ENCODE measurements around the gene SLC22A17.
"Not testable (repeated sequence)": the region's sequence is repeated elsewhere in the genome, so short reads cannot be mapped to it uniquely, and the experiment has no call there.

The SLC22A17 gene

DNA sequence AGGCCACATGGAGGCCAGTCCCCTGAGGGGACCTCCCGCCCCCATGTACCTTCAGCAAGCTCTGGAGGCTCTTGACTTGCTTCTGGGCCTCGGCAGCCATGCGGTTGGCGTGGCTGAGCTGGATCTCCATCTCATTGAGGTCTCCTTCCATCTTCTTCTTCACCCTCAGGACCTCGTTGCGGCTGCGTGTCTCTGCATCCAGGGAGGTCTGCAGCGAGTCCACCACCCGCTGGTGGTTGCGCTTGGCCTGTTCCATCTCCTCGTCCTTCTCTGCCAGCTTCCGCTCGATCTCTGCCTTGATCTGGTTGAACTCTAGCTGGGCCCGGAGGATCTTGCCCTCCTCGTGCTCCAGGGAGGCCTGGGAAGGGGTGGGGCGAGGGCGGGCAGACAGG lies 33.6 kb upstream of the SLC22A17 start:
- H3K27ac Mint-ChIP-seq; H3K4me3 Mint-ChIP-seq; ATAC-seq; DNase-seq; H3K27me3 Mint-ChIP-seq; H3K9me3 Mint-ChIP-seq; H3K36me3 Mint-ChIP-seq (ENCODE audit: low read depth); H3K4me1 Mint-ChIP-seq: not testable (repeated sequence)

DNA sequence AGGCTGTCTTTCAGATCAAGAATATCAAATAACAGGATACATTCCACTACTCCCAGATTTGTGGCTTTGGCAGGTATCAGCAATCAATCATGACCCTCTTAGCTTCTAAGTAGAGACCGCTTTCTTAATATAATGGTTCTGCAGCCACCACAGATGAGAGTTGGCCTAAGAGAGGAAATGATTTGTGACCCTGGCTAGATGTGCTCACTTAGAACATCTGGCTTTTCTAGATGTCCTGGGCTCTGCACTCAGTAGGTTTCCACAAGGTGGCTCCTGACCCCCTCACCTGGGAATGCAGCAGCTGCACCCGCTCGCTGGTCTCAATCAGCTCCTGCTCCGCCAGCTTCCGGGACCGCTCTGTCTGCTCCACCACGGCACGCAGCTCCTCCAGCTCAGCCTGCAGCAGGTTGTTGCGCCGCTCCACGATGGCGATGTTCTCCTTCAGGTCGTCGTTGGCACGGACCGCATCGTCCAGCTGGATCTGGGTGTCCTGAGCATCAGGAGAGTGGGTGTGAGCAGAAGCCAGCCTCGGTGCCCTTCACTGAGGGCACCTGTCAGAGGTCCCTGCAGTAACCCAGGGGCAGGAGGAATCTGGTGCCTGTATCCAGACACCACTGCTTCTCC lies 33.1 kb upstream of the SLC22A17 start:
- Mint-ChIP-seq H3K4me1 (no peaks in the 10 kb centered on the region), H3K27ac (no peak overlapping the region), H3K4me3 (no peak overlapping the region), H3K36me3 (ENCODE audit: low read depth) (no peaks in the 10 kb centered on the region), H3K27me3 (peaks cover 2% of the 10 kb centered on the region), H3K9me3 (no peaks in the 10 kb centered on the region)
- DNase-seq: no peak
- no peak for ATAC-seq

DNA sequence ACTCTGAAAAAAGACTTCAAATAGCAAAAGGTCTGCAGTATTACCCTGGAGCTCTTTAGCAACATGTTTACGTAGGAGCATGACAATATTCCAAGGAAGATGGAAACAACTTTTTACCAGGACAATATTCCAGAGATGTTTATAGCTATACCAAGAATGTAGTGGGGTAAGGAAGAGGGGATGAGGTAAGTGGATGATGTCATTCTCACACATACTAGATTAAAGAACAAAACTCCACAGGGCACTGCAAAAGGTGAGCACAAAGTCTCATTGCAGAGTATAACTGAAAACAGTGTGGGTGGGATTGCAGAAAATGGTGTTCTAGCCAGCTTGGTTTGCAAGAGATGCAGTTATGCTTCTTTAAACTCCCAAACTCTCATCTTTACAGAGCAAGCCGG lies 32.6 kb upstream of the SLC22A17 start:
- no peak for ATAC-seq
- no peak for DNase-seq
- Mint-ChIP-seq H3K4me1 (no peaks in the 10 kb centered on the region), H3K27ac (no peak overlapping the region), H3K4me3 (no peak overlapping the region), H3K27me3 (peaks cover 2% of the 10 kb centered on the region), H3K36me3 (ENCODE audit: low read depth) (no peaks in the 10 kb centered on the region), H3K9me3 (no peaks in the 10 kb centered on the region)

DNA sequence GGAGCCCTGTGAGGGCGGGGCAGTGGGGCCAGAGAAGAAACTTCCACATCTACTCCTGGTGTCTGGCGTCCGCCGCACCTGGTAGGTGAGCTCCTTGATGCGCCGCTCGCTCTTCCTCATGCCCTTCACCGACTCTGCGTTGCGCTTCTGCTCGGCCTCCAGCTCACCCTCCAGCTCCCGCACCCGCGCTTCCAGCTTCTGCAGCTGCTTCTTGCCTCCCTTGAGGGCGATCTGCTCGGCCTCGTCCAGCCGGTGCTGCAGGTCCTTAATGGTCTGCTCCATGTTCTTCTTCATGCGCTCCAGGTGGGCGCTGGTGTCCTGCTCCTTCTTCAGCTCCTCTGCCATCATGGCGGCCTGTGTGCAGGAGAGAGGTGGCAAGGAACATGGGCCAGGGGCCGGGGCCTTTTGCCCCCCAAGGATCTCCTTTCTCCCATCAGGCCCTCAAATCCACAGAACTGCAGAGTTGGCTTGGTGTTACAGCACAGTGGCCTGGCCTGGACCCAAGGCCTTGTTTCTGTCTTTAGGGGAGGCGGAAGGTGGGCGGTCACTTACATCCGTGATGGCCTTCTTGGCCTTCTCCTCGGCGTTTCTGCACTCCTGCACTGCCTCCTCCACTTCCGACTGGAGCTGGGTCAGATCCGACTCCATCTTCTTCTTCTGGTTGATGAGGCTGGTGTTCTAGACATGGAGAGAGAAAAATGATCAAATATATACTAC lies 31.8 kb upstream of the SLC22A17 start:
- DNase-seq: no peak
- Mint-ChIP-seq H3K36me3 (ENCODE audit: low read depth) (no peaks in the 10 kb centered on the region), H3K27me3 (peaks cover 2% of the 10 kb centered on the region), H3K4me3 (no peak overlapping the region), H3K9me3 (no peaks in the 10 kb centered on the region), H3K4me1 (no peaks in the 10 kb centered on the region), H3K27ac (no peak overlapping the region)
- no peak for ATAC-seq

DNA sequence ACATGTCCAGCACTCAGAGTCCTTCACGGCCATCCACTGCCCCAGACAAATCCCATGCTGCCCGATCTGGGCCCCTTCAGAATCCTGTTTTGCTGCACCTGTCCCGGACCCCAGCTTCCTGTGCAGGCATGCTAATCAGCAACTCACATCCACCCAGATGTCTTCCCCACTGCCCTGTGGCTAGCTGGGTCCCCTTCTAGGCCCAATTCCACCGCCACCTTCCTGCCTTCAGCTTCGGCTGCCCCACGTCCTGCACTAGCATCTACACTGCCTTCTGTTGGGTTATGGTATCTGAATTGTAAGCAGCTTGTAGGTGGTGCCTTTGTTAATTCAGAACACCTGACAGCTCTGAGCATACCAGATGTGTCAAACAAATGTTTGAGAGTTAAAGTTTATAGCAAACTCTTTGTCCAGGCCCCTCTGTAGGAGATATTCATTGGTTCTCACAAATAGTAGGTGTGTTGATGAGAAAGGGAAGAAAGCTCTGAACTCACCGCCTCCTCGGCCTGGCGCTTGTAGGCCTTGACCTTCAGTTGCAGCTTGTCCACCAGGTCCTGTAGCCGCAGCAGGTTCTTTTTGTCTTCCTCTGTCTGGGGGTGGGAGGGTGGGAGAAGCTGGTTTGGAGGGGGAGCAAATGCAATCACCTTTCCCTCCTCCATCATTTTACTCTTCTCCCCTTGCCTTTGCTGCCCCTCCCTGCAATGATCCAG lies 30.2 kb upstream of the SLC22A17 start:
- DNase-seq (no peak), ATAC-seq (no peak)
- no peaks in the 10 kb centered on the region for H3K4me1 Mint-ChIP-seq

DNA sequence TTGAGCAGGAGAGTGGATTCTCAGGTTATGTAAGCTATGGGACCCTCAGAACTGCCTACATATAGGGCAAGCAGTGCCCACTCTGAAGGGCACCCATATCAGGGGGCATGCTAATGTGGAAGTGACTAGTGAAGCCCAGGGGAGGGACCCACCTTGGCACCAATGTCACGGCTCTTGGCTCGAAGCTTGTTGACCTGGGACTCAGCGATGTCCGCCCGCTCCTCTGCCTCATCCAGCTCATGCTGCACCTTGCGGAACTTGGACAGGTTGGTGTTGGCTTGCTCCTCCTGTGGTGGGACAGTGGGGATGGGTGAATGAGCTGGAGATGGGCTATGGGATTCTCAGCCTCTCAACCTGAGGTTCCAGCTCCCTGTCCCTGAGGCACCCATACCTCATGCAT lies 29.6 kb upstream of the SLC22A17 start:
- Mint-ChIP-seq H3K27ac (no peak overlapping the region), H3K27me3 (no peaks in the 10 kb centered on the region), H3K4me1 (no peaks in the 10 kb centered on the region), H3K36me3 (ENCODE audit: low read depth) (no peaks in the 10 kb centered on the region), H3K9me3 (no peaks in the 10 kb centered on the region), H3K4me3 (no peak overlapping the region)
- no peak for ATAC-seq
- DNase-seq: no peak

More for the DNA sequence above, 30.2 kb upstream of the SLC22A17 start:
- no peak overlapping the region for H3K27ac Mint-ChIP-seq
- H3K27me3 Mint-ChIP-seq: no peaks in the 10 kb centered on the region
- H3K36me3 Mint-ChIP-seq (ENCODE audit: low read depth): no peaks in the 10 kb centered on the region
- no peak overlapping the region for H3K4me3 Mint-ChIP-seq
- H3K9me3 Mint-ChIP-seq: no peaks in the 10 kb centered on the region

DNA sequence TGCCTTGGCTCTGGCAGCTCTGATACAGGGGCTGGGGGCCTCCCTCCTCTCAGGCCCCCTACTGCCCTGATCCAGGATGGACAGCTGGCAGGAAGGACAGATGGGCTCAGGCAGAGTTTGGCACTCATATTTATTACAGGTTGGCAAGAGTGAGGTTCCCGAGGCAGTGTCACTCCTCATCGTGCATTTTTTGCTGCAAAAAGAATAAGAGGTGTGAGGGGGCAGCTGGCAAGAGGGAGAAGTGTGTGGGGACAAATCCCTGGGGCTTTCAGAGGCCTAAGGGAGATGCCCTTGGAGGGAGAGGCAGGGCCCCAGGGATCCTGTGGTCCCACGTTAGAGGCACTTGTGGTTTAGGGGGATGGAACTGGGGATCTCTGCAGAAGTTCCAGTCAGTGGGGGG lies 29.2 kb upstream of the SLC22A17 start:
- H3K27ac Mint-ChIP-seq: no peak overlapping the region
- DNase-seq: no peak
- no peak for ATAC-seq
- H3K36me3 Mint-ChIP-seq (ENCODE audit: low read depth): no peaks in the 10 kb centered on the region
- no peaks in the 10 kb centered on the region for H3K9me3 Mint-ChIP-seq
- H3K27me3 Mint-ChIP-seq: no peaks in the 10 kb centered on the region
- no peaks in the 10 kb centered on the region for H3K4me1 Mint-ChIP-seq
- H3K4me3 Mint-ChIP-seq: no peak overlapping the region

DNA sequence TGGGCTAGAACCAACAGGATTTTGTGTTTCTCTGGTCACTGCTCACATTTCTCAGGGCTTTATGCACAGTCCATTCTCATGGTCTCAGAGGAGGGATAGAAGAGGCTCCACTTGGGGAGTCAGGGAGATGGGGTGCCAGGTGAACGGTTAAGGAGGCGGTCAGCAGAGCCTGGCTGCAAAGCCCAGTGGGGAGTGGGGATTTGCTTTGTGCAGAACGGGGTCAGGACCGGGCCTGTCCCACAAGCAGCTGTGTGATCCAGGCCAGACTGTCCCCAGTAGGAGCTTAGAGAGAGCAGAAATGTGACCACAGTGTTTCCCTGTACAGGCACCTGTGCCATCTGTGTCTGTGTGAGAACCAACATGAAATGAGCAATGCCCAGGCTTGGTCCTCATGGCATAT lies 28.3 kb upstream of the SLC22A17 start:
- no peak for DNase-seq
- Mint-ChIP-seq H3K4me1 (no peaks in the 10 kb centered on the region), H3K4me3 (no peak overlapping the region), H3K36me3 (ENCODE audit: low read depth) (no peaks in the 10 kb centered on the region), H3K9me3 (no peaks in the 10 kb centered on the region), H3K27ac (no peak overlapping the region), H3K27me3 (no peaks in the 10 kb centered on the region)
- ATAC-seq: no peak

DNA sequence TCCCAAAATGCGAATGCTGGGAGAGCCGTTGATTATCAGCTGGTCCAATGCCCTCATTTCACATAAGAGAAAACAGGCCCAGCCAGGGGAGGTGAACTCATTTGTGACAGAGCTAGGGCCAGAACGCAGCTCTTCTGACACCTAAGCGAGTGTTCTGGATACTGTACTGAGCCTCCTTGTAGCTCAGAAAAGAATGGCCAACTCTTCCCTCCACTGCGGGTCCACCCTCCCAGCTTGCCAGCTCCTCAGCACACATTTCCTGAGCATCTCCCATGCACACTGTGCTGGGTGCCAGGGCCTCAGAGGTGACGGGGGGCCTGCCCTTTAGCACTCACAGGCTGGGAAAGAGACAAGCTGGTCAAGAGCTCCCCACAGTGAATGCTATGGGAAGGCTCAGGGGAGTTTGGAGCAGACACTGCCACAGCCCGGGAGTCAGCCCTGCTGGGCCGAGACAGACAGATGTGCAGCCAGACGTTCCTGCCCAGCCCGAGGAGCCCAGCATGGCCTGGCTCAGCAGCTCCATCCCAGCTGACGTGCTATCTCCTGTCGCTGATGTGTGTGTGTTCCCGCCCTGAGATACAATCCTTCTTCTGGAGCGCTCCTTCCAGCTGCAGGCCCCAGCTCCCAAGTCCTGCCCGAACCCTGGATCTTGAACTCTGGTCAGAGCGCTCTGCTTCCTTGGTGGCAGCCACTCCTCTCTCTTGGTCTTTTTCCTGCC lies 27.7 kb upstream of the SLC22A17 start:
- no peak for DNase-seq
- no peaks in the 10 kb centered on the region for H3K9me3 Mint-ChIP-seq
- no peaks in the 10 kb centered on the region for H3K36me3 Mint-ChIP-seq (ENCODE audit: low read depth)
- H3K4me1 Mint-ChIP-seq: no peaks in the 10 kb centered on the region
- no peak overlapping the region for H3K4me3 Mint-ChIP-seq
- H3K27me3 Mint-ChIP-seq: no peaks in the 10 kb centered on the region
- no peak overlapping the region for H3K27ac Mint-ChIP-seq
- ATAC-seq: no peak

DNA sequence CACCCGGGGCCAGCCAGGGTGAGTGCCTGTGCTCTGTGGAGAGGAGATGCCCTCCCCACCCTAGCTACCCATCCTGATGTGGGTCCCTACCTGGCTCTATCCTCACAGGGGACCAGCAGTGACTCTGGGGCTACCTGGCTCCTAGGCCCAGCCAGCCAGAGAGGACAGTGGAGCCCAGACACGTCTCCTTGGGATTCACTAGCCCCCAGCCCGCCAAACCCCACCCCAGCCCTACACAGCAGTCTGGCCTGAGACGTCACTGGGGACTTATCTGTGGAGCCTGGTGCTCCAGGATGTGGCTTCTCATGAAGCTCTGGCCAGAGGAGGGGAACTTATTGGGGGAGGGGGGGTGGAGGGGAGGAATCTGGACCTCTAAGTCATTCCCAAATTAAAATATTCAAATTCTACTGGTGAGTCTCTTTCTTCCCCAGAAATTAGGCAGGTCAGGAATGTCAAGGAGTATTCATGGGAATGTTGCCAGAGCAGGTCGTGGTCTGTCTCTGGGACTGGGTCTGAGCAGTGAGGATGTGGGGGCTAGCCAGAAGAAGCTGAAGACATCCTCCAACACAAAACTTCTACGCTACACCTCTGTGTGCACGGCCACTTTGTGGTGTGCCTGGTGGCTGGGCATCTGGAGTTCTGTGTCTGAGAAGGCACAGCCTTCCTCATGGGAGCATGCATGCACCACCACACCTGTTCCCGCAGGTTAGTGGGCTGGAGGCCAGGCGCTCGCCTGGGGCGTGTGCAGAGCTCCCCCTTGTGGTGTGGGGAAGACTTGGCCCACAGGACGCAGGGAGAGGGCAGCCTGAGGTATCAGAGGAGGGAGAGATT lies 26.9 kb upstream of the SLC22A17 start:
- no peaks in the 10 kb centered on the region for H3K36me3 Mint-ChIP-seq (ENCODE audit: low read depth)
- peak; percentile 56 for ATAC-seq

DNA sequence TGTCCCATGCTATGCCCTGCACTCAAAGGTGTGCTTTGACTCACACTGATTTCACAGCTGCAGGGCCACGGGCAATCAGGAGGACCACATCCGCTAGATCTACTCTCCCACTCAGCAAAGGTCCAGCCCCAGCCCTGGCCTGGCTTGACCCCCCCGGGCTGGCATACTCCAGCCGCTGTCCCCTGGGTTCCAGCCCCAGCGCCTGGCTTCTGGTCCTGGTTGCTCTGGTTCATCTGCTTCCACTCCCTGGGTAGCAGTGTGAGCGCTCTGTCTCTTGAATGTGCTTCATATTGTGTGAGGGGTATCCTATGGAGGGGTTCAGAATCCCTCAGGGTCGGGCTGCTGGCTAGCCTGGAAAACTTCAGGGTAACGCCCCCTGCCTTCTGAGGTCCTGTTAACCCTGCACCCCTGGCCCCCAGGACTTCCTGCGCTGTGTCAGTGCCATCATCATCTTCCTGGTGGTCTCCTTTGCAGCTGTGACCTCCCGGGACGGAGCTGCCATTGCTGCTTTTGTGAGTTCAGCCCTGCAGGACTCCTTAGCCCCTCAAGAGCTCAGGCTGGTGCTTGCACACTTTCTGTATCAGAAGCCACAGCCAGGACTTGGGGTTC lies 26.0 kb upstream of the SLC22A17 start:
- Mint-ChIP-seq H3K27ac (no peak overlapping the region), H3K9me3 (no peaks in the 10 kb centered on the region), H3K36me3 (ENCODE audit: low read depth) (no peaks in the 10 kb centered on the region), H3K27me3 (no peaks in the 10 kb centered on the region), H3K4me1 (no peaks in the 10 kb centered on the region), H3K4me3 (no peak overlapping the region)
- no peak for ATAC-seq
- no peak for DNase-seq

More for the DNA sequence above, 26.9 kb upstream of the SLC22A17 start:
- Mint-ChIP-seq H3K27ac (no peak overlapping the region), H3K4me1 (no peaks in the 10 kb centered on the region), H3K9me3 (no peaks in the 10 kb centered on the region), H3K27me3 (no peaks in the 10 kb centered on the region), H3K4me3 (no peak overlapping the region)
- DNase-seq: peak; percentile 68

DNA sequence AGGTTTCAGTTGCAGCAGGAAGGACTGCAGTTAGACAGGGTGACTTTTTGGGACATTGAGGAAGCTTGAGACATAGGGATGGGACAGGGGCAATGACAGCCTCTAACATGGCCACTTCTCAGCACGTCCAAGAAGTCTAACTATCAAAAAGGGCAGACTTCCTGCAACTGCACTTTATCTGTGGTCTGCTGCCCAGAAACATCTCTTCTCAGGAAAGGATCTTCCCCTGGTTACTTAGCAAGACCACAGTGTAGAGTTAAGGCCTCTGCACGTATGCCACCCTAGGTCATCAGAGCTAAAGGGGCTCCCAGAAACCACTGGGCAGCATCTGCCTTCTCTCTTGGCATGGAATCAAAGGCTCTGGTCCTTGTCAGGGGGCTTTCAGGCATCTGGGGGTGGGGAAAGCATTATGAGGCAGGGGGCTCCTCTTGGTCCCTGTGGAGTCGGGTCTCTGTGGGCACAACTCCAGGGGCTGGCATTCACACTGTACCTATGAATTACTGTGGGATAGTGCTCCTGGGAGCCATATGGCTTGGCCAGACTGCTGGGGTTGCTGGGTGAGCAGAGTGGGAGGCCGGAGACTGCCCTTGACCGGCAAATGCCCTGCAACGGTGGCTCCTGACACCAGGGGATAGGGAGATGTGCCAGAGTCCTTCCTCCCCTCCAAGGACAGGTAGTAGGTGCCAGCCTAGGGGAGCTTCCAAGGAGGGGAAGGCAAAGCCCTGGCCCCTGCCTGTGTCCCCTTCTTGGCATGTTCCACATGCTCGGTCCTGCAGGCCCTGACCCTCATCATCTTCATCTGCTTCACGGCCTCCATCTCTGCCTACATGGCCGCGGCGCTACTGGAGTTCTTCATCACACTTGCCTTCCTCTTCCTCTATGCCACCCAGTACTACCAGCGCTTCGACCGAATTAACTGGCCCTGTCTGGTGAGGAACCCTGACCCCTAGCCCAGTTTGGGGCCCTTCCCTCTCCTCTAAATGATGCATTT lies 25.2 kb upstream of the SLC22A17 start:
- Mint-ChIP-seq H3K9me3 (no peaks in the 10 kb centered on the region), H3K4me1 (no peaks in the 10 kb centered on the region), H3K36me3 (ENCODE audit: low read depth) (no peaks in the 10 kb centered on the region), H3K27ac (no peak overlapping the region), H3K27me3 (no peaks in the 10 kb centered on the region), H3K4me3 (no peak overlapping the region)
- ATAC-seq: no peak
- DNase-seq: no peak

DNA sequence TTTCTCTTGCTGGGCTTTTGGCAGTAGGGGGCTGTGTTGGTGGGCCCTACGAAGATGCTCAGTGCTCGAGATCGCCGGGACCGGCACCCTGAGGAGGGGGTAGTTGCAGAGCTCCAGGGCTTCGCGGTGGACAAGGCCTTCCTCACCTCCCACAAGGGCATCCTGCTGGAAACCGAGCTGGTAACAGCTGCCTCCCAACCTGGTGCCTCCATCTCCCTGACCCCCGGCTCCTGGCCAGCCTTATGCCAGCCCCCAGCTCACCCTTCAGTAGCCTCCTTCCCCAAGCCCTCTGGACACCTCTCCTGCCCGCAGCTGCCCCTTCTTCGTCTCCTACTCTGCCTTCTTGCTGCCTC lies 24.5 kb upstream of the SLC22A17 start:
- Mint-ChIP-seq H3K27ac (no peak overlapping the region), H3K36me3 (ENCODE audit: low read depth) (no peaks in the 10 kb centered on the region), H3K9me3 (no peaks in the 10 kb centered on the region), H3K27me3 (no peaks in the 10 kb centered on the region), H3K4me3 (no peak overlapping the region), H3K4me1 (no peaks in the 10 kb centered on the region)
- DNase-seq (no peak), ATAC-seq (no peak)

Measured in activated naive CD8-positive, alpha-beta T cell treated with anti-CD3 and anti-CD28 coated beads, Interleukin-2, amount 50 U/mL, for 24 hours (primary cell).